Limb (tissue), 2 donors: Measurements from ENCODE around the gene ABCC4.
"Not testable (repeated sequence)": the region's sequence is repeated elsewhere in the genome, so short reads cannot be mapped to it uniquely, and the experiment has no call there.

Source experiments
- DNase-seq, 2 donors: peaks; one replicate each; pipeline ENCODE4 v3.0.0-alpha.2; 2016; ENCODE audit errors: extremely low spot score in 2 of 2

The ABCC4 gene

DNA sequence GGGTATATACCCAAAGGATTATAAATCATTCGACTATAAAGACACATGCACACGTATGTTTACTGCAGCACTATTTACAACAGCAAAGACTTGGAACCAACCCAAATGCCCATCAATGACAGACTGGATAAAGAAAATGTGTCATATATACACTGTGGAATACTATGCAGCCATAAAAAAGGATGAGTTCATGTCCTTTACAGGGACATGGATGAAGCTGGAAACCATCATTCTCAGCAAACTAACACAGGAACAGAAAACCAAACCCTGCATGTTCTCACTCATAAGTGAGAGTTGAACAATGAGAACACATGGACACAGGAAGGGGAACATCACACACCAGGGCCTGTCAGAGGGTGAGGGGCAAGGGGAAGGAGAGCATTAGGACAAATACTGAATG is 102.6 kb downstream of the ABCC4 start:
- DNase-seq: not testable (repeated sequence)

DNA sequence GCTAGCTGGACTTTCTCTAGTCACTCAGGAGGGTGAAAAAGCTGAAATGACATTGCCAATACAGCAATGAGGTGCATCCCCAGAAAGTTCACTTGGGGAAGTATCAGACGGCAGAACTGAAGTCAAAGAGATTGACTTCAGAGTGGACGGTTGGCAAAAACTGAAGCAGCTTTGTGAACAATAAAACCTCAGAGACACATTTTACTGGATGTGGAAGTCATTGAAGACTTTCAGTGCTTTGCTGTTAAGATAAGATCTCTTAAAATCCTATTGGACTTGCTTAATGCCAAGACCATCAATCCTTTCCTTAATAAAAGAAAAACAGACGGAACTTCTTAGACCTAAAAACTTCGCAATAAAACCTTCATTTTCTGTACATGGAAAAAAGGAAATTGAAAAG is 103.7 kb downstream of the ABCC4 start:
- no peak for DNase-seq

DNA sequence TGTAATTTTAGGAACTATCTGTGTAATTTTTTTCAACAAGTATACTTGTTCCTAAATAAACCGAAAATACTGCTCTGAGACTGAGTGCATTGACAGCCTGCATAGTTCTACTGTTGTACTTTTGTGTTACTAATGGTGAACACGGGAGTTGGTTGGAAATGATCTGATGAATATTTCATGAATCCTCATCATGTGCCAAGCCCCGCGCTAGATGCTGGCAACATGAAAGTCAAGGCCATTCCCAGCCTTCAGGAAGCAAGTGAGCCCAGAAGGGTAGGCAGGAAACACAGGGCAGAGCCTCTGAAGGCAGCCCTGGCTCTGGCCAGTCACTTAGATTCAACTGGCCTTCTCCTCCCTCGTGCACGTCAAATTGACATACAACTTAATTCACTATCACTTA is 106.1 kb downstream of the ABCC4 start:
- DNase-seq: no peak

DNA sequence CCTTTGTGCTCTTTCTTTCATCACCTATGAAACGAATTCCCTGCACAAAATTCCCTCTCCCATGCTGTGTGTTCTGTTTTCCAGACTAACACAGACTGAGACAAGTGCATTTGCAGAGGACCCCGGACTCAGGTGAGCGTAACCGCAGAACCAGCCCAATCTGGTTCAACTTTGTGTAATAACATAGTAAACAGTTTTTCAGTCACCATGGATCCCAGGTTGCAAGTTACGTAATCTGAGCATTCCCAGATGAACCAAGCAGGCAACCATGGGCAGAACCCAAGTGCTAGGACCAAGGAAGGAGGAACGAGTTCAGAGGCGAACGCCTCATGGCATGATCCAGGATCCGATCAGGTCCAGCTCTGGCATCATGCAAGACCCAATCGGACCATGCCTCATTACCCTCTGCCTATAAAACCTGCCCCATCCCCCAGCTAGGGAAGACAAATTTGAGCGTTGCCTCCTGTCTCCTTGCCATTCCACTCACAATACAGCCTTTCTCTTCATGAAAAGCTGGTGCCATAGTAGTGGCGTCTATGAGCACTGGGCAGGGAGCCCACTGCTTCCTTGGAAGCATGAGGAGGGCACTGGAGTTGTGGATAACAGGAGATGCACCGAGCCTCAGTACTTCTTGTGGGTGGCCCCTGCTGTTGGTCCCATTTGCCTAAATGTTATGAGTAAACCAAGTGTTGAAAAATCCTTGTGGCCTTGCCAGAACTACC is 107.6 kb downstream of the ABCC4 start:
- no peak for DNase-seq

DNA sequence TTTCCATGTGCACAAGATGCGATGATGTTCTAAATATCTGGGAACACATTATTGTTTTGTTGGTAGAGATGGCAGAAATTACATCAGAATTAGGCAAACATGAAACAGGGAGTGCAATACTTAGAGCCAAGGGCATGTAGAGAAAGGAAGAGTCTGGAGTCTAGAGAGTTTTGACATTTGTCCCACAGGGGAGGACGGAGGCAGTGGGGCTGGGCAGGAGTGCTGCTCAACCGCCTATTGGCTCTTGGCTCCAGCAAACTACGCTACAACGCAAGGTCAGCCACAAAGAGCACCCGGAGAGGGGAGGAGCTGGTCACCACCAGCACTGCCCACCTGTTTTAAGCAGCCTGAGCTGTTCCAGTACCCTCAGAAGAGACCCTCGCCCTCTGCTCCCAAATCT is 108.3 kb downstream of the ABCC4 start:
- no peak for DNase-seq

DNA sequence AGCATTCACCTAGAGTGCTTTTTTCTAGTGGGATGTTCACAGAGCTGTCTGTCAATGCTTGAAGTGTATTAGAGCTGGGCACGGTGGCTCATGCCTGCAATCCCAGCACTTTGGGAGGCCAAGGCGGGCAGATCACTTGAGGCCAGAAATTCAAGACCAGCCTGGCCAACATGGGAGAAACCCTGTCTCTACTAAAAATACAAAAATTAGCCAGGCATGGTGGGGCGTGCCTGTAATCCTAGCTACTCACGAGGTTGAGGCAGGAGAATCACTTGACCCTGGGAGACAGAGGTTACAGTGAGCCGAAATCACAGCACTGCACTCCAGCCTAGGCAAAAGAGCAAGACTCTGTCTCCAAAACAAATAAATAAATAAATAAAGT is 108.7 kb downstream of the ABCC4 start:
- not testable (repeated sequence) for DNase-seq

DNA sequence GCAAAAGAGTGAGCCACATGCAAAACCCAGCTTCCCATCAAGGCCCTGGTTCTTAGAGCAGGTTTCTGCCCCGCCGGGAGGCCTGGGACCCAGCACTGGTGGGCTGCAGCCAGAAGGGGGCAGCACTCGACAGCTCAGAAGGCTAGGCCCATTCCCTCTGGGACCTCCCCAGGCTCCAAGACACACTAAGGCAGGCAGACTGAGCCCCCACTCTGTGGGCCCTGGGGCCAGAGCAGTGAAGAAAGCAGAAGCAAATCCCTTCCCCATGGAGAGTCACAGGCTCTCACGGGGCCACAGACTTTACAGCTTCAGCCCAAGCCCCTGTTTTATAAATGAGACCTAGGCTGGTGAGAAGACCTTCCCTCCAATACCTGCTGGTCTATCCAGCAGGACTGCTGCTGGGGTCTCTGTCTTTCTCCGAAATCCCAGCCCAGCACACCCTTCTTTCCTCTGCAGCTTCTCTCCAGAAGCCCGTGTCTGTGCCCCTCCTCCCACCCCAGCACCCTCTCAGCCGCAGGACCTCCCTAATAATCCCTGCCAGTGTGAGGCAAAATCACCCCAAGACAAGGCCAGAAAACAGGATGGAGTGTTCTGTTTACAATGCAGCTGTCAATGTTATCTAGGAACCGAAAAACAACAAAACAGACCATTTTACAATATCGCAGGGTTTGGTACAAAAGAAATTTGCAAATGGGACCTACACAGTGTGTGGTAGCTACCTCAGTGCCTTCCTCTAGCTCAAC is 109.3 kb downstream of the ABCC4 start:
- peak; percentile 19 to 86 for DNase-seq

DNA sequence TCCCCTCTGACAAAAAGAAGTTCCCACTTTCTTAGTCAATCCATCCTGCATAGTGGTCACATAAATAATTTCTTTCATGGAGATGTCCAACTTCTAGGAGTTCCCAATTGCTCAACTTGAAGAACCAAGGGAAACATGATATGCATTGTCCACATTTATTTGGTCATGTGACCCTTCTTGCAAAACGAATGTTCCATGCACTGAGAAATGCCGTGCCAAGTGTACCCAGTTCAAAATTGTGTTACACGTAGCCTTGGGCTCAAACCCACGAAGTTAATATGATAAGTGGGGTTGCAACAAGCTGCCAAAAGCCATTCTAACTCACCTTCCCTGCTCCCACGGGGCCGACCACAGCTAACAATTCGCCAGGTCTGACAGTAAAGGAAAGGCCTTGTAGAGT is 113.1 kb downstream of the ABCC4 start:
- no peak for DNase-seq

DNA sequence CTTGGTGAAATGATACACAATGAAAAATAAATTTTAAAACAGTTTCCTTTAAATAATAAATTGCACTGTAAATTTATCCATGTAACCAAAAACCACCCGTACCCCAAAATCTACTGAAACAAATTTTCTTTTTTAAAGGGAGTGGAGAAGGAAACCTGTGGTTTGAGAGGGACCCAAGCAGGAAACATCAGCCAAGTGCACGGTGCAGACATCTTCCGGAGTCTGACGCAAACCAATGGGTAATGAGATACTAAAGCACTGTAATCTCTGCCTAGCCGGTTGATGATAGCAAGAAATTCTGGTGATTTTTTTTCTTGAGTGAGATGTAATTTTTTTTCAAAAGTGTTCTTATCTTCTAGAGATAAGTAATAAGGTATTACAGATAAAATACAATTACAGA is 115.4 kb downstream of the ABCC4 start:
- DNase-seq: no peak

DNA sequence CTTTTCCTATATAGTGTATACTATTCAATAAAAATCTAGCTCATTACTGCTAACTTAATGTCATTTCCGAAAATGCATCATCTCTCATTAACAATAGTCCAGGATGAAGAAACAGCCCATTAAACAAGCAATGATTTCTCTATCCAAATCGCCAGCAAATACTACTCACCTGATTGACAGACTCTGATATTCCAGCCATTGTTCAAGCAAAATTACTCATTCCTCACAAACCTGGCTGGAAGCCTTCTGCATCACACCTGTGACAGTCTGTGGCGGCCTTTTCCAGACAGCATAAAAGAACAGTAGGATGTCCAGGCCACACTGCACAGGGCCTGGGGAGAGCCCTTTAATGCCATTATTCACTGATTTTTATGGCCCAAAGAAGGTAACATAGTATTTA is 115.9 kb downstream of the ABCC4 start:
- no peak for DNase-seq

DNA sequence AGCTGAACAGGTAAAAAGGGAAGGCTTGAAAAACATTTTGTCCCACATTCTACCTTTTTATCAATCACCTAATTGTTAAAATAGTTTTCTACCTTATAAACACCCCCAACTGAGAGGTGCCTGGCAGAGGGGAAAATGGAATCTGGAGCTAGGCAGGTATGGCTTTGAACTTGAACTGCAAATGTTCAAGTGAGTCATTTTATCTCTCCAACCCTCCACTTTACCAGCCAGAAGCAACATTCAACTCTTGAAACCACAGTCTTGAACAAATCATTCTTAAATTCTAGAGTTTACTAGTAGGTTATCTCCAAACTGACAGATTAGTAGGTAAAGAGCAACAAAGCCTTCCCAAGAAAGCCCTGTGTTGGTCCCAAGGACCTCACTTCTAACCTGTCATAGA is 116.9 kb downstream of the ABCC4 start:
- DNase-seq: no peak

DNA sequence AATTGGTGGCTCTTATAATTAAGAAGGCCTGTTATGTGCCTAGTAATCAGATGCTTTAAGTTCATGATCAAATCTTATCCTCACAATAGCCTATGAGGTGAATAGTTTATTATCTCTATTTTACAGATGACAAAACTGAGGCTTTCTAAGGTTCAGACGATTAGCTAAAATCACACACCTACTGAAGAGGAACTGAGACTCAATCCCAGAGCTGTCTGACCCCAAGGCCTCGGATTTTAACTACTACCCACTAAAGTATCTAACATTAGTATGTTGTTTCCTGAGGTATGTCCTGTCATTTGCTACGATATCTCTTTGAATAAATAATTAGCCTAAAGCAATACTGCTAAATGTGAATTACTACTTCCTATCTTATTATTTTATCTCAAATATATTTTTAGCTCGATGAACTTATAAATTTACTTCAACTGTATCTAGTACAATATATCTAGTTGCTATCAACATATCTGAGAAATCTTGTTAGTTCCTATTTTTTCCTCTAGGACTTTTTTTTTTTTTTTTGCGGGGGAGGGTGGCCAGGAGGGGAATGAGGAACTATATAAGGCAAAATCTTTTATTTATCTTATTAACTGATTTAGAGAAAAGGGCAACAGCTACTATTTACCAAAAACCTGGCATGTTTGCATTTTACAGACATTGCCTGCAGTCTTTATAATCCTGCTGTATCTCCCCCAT is 118.5 kb downstream of the ABCC4 start:
- no peak for DNase-seq

DNA sequence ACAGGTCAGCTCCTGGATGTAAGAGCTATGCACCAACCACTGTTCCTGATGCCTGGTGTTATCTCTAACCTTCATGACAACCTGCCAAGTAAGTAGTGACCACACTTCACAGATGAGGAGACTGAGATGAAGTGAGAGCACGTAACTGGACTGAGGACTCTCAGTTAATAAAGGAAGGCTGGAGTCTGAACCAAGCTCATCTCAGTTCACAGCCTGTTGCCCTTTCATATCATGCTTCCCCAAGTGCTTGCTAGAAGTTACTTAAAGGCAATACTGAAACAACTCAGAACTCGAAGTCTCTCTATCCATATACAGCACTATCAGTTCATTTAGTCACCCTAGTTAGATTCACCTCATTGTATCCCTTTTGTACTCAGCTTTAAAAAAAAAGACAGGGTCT is 119.7 kb downstream of the ABCC4 start:
- no peak for DNase-seq

DNA sequence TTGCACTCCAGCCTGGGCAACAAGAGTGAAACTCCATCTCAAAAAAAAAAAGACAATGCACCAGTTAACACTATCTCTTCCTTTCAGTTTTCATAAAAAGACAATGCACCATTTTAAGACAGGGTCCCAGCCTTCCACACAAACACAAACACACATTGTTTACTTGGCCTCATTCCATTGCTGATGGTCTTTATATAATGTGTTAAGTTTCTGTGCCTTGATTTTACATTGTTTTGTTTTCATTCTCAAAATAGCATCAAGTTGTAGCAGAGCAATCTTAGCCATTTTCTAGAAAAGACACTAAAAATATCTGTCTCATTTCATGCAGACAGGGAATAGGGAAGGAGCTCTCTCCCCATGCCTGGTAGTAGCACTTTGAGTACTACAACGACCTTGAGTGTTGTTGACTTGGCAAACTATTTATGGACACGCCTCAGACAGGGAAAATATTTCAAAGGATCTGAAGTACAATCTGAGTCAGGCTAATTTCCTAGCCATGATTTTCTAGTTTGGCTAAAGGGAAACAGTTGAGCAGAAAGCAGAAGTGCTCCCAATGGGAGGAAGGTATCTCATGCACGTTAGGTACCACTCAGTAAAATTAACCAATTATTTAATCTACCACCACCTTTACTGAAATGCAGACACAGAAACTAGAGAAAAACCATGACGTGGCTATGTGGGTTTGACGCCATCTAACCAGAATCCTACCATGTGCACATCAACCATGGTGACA is 120.6 kb downstream of the ABCC4 start:
- no peak for DNase-seq

DNA sequence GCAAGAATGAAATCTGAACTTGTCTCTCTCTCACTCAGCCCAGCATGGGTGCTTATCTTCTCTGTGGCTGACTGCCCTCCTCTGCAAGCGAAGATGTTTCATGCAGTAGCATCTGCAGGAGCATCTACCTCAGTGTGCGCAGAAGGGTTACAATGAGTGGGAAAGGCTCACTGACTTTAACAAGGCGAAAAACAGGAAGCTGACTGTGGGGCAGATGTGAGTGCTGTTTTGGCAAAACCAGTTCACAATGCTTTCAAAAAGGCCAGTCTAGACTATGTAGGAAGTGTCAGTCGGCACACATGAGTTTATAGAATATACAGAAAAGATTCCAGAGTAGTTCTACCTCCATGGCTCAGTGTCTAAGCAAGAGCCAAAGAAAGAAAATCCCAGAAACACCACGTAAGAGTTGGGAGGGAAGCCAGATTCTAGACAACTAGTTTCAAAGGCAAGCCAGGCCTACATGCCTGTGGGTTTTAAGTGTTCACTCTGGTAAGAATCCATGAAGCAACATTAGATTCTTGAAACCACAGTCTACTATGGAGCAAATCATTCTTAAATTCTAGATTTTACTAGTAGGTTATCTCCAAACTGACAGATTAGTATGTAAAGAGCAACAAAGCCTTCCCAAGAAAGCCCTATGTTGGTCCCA is 124.5 kb downstream of the ABCC4 start:
- DNase-seq: no peak

DNA sequence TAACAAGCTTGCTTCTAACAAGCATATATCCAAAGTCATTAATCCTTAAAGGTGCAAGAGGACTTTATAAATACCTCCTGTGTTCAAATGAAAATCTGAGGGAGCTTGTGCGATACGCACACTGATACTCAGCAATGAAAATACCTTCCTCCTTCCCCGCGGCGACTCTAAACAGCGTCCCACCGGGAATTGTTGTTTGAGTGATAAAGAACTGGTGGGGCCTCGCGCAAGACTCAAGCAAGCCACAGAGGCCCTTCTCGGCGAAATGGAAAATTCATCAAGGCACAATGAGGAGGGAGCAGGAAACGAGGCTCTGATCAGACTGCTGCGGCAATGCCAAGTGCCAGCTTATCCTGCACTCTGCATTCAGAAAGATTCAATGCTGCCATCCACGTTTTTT is 126.7 kb downstream of the ABCC4 start:
- no peak for DNase-seq

DNA sequence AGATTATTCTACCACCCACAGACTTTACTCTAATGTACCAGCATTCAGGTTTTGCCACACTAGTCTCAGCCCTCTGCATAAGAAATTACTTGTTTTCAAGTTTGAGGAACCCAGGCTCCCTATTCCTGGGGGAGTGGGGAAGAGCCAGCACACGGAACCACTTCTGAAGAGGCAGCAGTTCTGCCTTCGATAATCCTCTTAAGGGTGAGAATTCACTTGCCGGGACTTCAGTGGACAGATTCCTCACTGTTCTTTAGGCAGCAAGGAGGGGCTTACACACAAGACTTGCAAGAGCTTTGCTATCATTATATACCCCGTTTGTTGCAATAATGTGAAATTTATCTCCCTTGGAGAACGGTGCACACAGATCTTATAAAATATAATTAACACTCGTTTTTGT is 133.1 kb downstream of the ABCC4 start:
- no peak for DNase-seq

DNA sequence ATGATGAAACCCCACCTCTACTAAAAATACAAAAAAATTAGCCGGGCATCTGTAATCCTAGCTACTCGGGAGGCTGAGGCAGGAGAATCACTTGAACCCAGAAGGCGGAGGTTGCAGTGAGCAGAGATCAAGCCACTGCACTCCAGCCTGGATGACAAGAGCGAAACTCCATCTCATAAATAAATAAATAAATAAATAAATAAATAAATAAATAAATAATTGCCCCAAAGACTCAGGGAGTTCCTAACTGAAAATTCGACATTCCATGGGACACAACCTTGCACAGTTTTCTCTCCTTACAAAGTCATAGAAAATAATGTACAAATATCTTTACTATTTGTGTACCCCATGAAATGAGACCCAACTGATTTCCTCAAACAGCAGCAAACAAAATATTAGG is 134.2 kb downstream of the ABCC4 start:
- DNase-seq: not testable (repeated sequence)

DNA sequence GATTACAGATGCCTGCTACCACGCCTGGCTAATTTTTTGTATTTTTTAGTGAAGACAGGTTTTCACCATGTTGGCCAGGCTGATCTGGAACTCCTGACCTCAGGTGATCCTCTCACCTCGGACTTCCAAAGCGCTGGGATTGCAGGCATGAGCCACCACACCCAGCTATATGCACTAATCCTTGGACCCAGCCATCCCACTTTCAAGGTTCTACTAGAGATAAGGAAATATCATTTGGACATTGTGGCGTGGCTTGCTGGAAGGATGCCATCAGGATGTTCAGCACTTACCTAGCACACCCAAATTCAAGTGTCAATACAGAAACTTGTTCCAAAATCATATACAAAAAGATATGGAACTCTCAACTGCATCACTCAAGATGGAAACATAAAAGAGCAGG is 136.4 kb downstream of the ABCC4 start:
- no peak for DNase-seq

DNA sequence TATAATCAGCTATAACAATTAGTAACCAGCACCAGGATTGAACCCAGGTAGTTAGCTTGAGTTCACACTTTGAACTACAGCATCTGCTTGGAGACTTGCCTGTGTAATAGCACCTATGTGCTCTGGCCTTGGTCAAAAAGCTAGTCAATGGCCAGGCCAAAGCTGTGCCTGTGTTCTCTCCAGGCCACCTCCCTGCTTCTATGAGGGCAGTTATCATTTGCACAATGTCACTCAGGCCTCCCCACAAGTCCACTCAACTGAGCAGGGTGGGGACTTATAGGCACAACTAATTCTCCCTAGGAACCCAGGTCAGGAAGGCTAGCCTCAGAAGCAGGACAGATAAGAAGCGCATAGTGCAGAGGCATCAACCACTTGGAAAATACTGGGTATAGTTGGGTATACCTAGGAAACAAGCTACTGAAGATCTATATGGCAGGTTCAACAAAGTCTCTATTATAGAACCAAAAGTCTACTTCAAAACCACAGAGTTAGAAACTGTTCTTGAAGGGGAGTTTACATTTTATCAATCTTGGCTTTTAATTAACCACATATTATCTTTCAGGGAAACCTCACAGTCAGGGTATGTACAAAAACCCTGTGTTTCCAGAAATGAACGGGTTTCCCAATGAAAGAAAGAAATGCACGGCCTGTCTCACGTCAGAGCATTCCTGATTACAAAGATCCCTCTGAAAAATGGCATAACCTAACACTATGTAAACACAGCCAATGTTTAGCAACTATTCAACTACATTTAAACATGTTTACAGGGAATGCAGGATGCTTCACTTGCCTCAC is 140.9 kb downstream of the ABCC4 start:
- no peak for DNase-seq

DNA sequence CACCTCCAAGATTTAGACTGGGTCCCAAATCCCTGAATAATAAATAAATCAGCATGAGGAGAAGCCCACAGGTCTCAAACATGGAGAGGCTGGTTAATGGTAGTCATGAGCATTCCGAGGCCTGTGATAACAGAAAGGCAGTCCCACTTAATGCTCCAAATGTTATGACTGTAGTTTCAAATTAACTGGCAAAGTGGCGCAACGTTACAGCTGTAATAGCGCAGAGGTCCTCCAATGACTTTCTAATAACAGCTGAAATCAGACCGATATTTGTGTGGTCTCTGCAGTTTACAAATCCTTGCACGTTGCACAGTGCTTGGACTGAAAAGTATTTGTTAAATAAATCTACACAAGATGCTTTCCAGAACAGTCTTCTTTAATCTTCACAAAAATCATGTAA is 141.8 kb downstream of the ABCC4 start:
- DNase-seq: no peak
